D721Med (cell line): ENCODE measurements around the gene UBE2QL1.

Experiments used
- DNase-seq: peaks from one replicate; pipeline ENCODE4 v3.0.0; 2011; ENCODE audit warnings: low spot score; ENCODE audit not compliant: insufficient read length
- FAIRE-seq: peaks from 2 replicates; lab custom pipeline; 2011; peaks lifted over from hg19 to GRCh38; lab: Jason Lieb, UNC
- TF ChIP-seq, protein P1 (sequence below): IDR thresholded peaks from 2 replicates; pipeline ENCODE4 v1.5.1; 2012; ENCODE audit warnings: mild to moderate bottlenecking, control low read depth; ENCODE audit not compliant: insufficient read depth; ENCODE audit errors: missing control alignments

UBE2QL1 gene

DNA sequence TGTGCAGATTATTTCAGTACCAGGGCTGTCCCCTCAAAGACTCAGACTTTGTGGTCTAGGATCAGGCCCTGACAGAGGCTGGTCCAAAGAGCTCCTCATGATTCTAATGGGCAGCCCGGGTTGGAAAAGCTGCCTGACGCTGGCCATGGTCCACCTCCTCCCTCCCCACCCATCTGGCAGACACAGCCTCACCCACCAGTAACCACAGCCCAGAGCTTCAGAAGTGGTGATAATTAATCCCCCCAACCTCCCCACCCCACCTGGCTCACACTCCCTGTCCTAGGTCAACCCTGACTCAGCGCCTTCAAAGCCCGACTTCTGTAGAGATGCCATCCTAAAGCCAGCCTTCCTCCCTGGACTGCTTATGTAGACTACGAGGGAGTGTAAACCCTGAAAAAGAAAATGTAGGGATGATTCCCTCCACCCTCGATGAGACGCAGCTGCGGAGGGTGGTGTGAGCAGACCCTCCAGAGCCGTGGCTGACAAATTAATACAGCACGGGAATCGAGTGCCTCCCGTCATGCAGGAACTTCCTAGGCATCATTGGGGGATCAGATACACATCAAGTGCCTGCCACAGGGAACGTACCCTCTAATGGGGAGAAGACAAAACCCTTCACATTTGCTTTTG, 7.0 kb downstream of the UBE2QL1 start:
- TF ChIP-seq, protein P1, sequence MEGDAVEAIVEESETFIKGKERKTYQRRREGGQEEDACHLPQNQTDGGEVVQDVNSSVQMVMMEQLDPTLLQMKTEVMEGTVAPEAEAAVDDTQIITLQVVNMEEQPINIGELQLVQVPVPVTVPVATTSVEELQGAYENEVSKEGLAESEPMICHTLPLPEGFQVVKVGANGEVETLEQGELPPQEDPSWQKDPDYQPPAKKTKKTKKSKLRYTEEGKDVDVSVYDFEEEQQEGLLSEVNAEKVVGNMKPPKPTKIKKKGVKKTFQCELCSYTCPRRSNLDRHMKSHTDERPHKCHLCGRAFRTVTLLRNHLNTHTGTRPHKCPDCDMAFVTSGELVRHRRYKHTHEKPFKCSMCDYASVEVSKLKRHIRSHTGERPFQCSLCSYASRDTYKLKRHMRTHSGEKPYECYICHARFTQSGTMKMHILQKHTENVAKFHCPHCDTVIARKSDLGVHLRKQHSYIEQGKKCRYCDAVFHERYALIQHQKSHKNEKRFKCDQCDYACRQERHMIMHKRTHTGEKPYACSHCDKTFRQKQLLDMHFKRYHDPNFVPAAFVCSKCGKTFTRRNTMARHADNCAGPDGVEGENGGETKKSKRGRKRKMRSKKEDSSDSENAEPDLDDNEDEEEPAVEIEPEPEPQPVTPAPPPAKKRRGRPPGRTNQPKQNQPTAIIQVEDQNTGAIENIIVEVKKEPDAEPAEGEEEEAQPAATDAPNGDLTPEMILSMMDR = no peak
- FAIRE-seq (no peak), DNase-seq (no peak)

DNA sequence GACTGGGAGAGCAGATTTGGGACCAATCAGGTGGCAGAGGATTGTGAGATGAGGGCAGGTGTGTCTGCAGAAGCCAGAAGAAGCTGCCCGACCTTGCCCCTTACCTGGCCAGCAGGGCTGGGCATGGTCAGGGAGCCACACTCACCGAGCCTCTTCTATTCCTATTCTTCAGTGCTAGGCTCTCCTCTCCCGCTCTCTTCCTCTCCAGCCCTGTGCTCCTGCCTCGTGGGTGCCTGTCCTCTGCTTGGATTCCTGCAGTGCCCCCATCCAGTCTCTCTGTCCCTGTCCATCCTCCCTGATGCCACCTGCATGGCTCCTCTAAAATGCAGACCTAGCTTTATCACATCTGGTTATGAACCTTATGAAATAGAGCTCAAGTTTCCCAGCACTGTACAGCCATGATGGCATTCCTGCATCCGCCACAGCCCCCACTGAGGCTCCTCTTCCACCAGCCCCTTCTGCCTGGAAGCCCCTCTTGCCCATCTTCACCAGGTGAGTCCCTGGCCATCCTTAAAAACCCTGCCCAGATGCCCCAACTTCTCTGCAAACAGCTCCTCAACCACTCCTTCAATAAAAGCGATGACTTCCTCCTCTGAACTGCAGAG, 8.2 kb downstream of the UBE2QL1 start:
- FAIRE-seq (no peak), DNase-seq (no peak)
- TF ChIP-seq, protein P1 = no peak

DNA sequence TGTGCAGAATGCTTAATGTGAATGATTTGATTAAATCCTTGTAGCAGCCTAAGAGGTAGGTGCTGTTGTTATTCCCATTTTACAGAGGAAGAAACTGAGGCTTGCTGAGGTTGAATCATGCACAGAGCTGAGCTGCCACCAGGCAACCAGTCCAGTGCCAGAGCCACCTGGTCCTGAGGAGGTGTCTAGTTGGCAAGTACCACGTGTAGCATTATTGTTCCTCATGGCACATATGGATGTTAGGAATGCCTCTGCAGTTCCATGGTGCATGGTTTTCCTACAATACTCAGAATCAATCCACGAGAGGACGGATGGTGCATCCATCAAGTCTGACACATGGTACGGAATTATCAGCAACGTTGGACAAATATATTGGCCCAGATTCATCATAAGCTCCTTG, 8.9 kb downstream of the UBE2QL1 start:
- DNase-seq (no peak), FAIRE-seq (no peak)
- TF ChIP-seq, protein P1 = no peak

DNA sequence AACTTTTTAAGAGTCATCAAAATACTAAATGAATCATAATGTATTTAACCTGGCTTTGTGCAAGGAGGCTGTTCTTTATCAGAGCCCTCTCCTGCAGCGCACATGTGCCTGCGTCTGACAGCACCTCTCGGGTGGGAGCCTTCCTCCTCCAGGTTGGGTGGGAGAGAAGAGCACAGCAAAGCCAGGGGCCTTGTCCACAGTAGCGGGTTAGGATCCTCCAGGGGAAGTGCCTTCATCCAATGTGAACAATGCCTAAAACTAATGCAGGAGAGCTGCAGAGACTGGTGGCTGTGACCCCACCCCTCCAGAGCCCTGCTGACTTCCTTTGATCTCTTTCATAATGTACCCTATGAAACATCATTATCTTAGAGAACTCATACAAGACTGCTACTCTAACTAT, 10.2 kb downstream of the UBE2QL1 start:
- TF ChIP-seq, protein P1 = no peak
- DNase-seq (no peak), FAIRE-seq (no peak)

DNA sequence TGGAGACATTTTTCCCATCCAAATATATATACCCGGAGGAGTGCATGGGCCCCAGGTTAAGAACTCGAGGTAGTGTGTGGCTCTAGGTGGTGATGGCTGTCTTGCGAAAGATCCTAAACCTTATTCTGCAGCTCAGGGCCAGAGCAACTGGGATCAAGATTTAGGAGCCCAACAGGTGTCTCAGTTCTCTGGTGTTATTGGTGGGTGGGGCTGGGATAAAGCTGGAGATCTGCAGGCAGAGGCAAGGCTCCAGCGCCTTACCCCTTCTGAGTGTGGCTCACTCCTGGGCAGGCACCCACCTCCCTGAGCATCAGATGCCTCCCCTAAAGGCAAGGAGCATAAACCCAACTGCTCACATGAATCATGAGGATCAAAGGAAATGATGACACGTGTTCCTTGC, 11.2 kb downstream of the UBE2QL1 start:
- TF ChIP-seq, protein P1 = no peak
- FAIRE-seq = no peak

DNA sequence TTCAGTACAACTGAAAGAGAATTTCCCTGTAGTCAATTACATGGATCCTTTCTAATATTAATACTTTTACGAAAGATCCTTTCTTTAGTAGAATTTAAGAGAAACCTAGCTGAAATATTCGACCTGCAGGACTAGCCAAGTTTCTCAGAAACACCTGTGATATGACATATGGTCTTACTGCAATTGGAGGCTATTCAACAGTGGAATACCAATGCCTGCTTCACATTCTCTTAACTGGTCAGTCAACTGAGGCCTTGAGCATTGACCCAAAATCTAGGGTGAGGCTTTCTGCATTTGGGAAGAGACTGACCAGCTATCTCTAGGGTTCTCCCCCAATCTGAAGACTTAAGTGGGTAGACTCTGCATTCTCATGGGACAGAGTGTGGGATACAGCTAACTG, 12.3 kb downstream of the UBE2QL1 start:
- FAIRE-seq (no peak), DNase-seq (no peak)
- TF ChIP-seq, protein P1 = no peak

More for the DNA sequence above, 11.2 kb downstream of the UBE2QL1 start:
- no peak for DNase-seq

DNA sequence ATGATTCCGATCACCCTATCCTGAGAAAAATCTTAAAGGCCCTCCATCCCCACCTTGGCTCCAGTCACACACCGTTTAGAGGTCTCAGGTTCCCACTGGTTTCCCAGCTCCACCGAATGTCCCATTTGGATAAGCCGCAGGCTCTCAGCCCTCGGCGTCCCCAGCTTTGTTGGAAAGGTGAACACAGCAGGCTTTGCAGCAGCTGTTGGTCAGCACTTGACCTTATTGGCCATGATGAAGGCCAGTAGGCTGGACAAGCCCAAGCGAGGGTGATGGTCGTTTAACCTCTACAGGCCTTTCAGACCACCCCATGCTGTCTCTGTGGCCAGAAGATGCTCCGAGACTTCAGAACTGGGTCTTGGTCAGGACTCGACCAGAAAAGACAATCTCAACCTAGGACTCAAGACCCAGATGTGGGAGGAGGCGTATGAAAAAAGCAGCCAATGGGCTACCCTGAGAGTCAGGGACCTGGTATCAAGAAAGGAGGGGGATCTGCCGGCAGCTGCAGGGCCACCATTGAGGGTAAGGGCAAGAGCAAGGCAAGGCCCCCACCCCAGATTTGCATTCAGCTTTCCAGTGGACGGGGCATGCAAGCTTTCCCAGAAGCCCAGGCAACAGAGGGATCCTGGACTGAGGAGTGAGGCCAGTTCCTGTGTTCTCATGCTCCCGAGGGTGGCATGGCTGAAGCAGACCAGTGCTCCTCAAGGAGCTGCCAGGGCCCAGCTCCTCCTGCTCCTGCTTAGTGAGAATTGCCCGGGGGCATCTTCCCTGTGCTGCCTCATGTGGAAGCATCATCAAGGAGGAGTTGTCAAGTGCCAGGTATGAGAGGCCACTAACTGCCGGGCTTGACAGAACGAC, 13.4 kb downstream of the UBE2QL1 start:
- FAIRE-seq (no peak), DNase-seq (no peak)
- TF ChIP-seq, protein P1 = no peak
